Medulla oblongata (tissue), 1 donor: ENCODE measurements around the gene PTPRD.
"Not testable (repeated sequence)": the region's sequence is repeated elsewhere in the genome, so short reads cannot be mapped to it uniquely, and the experiment has no call there.

Source experiments
- DNase-seq: peaks from one replicate; pipeline ENCODE4 v3.0.0-alpha.2; 2015; ENCODE audit errors: extremely low spot score

Gene PTPRD

GRCh38 chr9:9326749-9327148 is 1286.1 kb downstream of the PTPRD start:
- DNase-seq: no peak

DNA sequence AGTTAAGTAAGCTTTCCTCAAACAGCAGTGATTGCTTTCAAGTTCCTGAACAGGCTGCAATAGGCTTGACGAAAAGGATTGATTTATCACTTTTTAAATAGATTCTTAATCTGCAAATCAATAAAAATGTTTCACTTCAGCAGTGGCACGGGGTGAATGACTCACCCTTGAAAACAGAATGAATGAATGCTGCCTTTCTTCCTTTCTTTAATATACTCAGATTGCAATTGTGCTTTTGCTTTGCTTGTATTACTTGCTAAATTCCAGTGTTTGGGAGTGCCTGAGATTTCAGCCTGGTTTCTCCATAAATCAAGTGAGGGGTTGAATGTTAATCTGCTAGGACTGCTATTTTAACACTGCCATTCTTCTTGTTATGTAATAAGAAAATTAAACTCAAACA is 1293.8 kb downstream of the PTPRD start:
- DNase-seq: peak; percentile 10

GRCh38 chr9:9310743-9311142 is 1302.1 kb downstream of the PTPRD start:
- not testable (repeated sequence) for DNase-seq

DNA sequence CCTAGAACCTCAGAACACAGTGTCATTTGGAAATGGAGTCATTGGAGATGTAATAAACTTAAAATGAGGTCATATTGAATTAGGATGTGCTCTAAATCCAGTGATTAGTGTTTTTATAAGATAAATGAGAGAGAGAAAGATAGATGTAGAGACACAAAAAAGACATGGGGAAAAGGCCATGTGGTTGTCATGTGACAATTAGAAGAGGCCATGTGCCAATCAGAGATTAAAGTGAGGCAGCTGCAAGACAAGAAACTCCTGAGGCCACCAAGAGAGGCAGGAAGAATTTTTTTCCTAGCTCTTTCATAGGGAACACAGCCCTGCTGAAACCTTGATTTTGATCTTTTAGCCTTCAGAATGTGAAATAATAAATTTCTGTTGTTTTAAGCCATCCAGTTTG is 1307.2 kb downstream of the PTPRD start:
- no peak for DNase-seq

GRCh38 chr9:9299134-9299533 is 1313.7 kb downstream of the PTPRD start:
- peak; percentile 6 for DNase-seq

DNA sequence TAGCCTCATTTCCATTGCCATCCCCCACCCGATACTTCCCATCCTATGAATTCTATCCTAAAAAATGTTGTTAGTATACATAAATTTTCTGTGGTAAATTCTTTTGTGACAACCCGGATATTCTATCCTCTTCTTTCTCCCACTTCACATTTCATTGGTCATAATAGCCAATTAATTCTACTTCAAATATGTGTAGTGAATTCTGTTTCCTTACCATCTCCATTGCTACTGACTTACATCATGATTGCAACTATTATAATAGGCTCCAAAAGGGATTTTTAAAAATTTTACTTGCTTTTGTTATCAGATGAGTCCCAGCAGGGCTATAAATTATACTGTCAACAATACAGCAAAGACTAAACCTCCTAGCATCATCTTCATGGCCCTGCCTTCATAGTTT is 1326.8 kb downstream of the PTPRD start:
- DNase-seq: no peak

GRCh38 chr9:9284201-9284600 is 1328.6 kb downstream of the PTPRD start:
- no peak for DNase-seq

GRCh38 chr9:9283159-9283986 is 1329.4 kb downstream of the PTPRD start:
- no peak for DNase-seq

- DNase-seq: no peak
Measured at GRCh38 chr9:9275601-9276000, 1337.2 kb downstream of the PTPRD start.

DNA sequence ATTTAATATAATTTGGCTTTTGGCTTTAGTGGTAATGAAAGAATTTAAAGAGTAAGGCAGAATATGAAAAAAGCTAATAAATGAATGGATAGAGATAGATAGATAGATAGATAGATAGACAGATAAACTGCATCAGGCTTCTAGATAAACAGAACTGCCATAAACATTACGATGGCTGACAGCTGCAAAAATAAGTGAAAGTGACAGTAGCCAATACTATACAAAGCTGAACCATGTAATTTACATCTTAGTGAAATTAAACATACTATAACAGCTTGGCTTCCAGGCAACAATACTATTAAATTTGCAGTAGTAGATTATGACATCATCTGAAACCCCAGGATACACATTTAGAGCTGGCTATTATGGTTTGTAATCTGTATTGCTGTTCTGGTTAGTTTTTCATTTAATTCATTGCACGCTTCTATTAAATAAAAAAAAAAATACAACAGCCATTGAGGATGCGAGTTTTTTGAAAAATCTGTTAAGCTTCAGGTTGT is 1354.8 kb downstream of the PTPRD start:
- no peak for DNase-seq

DNA sequence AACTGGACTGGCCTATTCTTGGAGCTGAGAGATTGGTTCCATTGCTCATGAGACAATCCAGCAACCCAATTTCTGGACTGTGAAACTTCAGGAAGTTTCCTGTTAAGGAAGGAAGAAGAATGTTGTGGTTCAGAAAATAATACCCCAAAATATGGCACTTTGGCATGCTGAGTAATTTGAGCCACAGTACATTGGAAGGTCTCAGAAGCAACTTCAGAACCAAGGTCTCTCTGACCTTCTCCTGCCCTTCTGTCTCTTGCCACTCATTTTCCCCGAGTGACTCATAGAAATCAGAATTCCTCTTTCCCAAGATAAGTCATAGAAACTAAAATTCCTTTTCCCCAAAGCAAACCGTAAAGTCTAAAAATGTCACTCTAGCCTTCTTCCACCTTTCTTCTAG is 1366.1 kb downstream of the PTPRD start:
- DNase-seq: no peak

DNA sequence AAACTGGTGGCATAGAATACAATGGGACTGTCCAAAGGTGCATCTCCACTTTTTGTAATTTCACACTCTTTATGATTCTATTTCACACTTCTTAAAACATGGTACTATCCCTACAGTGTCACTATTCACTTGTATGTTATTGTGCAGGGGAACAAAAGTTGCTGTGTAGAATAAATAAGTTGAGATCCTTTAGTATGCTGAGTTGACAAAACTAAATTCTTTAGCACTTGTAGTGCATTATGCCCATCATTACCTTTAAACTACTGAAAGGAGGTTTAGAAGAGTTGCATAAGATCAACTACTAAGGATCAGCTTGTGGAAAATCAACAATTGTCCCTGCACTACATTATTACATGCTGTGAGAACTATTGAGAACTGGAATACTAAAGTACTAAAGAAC is 1380.9 kb downstream of the PTPRD start:
- no peak for DNase-seq

GRCh38 chr9:9229269-9229668 is 1383.5 kb downstream of the PTPRD start:
- DNase-seq: no peak

DNA sequence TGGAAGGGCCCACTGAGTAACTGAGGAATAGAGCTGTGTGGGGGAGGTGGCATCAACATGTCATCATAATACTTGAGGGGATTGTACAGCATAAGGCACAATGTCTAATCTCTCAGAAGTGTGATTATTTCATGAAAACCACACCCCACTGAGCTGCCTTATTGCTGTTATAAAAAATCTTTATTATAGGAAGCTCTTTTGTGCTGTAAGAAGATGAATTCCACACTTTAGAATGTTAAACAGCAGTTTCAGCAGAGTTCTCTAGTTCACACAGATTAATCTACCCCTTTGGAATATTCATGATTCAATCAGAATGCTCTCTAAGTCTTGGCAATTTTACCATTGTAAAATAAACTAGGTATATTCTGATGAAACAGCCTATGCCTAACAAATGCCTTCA is 1389.6 kb downstream of the PTPRD start:
- DNase-seq: no peak

GRCh38 chr9:9222730-9223129 is 1390.1 kb downstream of the PTPRD start:
- DNase-seq: no peak

DNA sequence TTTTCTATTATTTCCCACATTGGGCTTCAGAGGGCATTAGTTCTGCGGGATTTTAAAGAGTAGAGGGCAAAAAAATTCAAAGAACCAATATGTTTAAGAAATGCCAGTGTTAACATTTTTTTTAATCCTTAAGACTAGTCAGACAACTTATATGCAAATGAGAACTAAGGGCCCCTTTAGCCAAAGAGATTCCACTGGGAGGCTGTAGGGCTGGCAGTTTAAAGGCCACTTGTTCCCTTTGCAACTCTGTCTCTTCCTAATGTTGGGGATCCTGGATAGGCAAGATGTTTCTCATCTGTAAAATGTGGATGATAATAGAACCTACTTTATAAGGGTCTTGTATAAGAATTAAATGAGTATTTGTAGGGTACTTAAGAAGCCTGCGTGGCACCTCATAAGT is 1395.9 kb downstream of the PTPRD start:
- DNase-seq: no peak

DNA sequence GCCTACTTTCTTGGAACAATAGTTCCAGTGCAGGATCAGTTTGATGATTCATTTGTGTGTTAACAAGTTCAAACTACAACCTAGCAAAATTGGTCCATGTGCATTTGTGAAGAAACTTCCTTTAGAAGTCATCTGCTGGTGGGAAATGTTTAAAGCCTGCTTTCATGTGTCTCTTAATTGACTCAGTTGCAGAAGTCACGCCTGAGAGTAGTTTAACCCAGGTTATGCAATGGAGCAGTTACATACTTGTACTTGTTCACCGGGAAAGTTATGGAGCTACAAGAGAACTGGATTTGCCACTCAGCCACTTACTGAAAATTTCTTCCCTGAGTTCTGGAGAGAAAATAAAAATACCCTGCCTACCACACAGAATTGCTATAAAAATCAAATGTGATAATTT is 1397.8 kb downstream of the PTPRD start:
- DNase-seq: no peak

GRCh38 chr9:9214066-9214465 is 1398.7 kb downstream of the PTPRD start:
- no peak for DNase-seq

DNA sequence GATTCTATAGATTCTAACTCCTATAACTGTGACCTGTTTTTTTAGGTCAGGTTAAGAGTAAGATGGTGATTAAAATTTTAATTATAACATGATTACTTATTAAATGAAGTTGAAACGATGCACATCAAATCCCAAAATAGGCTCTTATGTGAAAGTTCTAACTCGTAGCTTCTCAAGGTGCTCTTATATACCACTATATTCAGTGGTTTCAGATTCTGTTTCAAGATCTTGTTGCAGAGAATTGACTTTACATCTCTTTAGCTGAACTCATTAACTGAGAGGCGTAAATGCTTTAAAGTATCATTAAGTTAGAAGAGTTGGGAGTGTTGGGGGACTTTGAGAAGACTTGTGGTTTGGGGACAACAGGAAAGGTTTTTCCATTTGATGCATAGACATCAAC is 1399.8 kb downstream of the PTPRD start:
- no peak for DNase-seq

GRCh38 chr9:9202276-9202675 is 1410.5 kb downstream of the PTPRD start:
- DNase-seq: no peak

- DNase-seq: no peak
Measured at GRCh38 chr9:9186086-9186485, 1426.7 kb downstream of the PTPRD start.

DNA sequence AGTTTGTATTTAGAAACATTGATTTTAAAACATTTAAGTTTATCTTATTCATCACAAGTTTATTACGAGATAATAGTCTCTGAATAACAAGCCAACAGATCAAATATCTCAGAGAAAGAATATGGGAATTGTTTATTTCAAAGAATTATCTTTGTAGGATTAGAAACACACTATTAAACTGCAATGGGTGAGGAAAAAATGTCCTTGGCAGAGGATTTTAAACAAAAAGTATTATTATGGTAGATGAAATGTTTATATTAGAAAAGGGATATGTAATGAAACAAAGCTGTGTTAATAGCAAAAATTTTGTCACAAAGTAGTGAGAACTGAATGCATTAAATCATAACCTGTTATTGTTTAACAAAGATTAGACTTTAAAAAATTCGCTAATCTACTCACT is 1430.4 kb downstream of the PTPRD start:
- DNase-seq: no peak

GRCh38 chr9:9177081-9177480 is 1435.7 kb downstream of the PTPRD start:
- no peak for DNase-seq

DNA sequence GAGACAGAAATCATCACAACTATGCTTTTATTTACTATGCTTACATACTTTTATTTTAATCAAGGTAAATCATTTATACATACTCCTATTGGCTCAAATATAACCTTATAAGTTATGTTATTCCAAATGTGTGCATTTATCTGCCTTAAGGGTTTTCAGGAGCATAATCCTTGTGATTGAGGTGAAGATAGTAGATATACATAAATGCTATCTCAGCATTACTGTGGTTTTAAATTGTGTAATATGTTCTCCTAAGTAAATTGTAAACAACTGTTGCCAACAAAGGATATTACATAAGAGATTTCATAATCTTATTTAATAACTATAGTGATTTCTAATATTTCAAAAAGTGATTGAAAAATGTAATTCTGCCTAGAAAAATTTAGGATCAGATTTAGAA is 1438.4 kb downstream of the PTPRD start:
- DNase-seq: no peak
